GM12878 (cell line): Measurements from ENCODE around the gene MRTFB. TPM values are rescaled to one million over a fixed set of nuclear protein-coding genes. Genes with fewer than 3 reads are reported as not detected.

Experiments
- ATAC-seq: fragments of 200-7000 bp; cut with Tn5 transposase; 3 replicates; pipeline ENCODE4 v1.9.1; 2020; ENCODE audit warnings: mild to moderate bottlenecking, moderate library complexity
- BruUV-seq: library from RNA; stranded (reverse); fragments of 400-500 nt; replicated peaks from 2 replicates; lab custom pipeline; 2021; lab: Mats Ljungman, UMichigan
- CTCF ChIA-PET: fragments of 300-600 bp; sonication (Branson Sonifier 250); formaldehyde crosslinking; extraction: SDS; loops from one replicate; lab custom pipeline; 2021; ENCODE audit warnings: inconsistent platforms; lab: Yijun Ruan, JAX
- POLR2A ChIA-PET: fragments of 350-600 bp; formaldehyde crosslinking; extraction: SDS; loops from one replicate; lab custom pipeline; 2021; ENCODE audit warnings: inconsistent platforms; lab: Charles Lee
- RAD21 ChIA-PET: fragments of 300-600 bp; sonication (Branson Sonifier 250); formaldehyde crosslinking; loops from one replicate; lab custom pipeline; 2023; ENCODE audit warnings: antibody characterized with exemption; ENCODE audit not compliant: unreplicated experiment; lab: Charles Lee
- SMC1A ChIA-PET: fragments of 300-600 bp; sonication (Branson Sonifier 250); formaldehyde crosslinking; loops from one replicate; lab custom pipeline; 2023; ENCODE audit not compliant: unreplicated experiment, uncharacterized antibody; lab: Charles Lee
- DNase-seq: peaks from one replicate; pipeline ENCODE4 v3.0.0-alpha.2; 2011; ENCODE audit warnings: low read depth, low spot score
- FAIRE-seq: peaks from 3 replicates; lab custom pipeline; 2011; peaks lifted over from hg19 to GRCh38; lab: Jason Lieb, UNC
- H2AFZ ChIP-seq: 2 replicates; pipeline ENCODE4 v1.6.0; 2011; ENCODE audit warnings: low read depth, low read length, control low read depth; ENCODE audit not compliant: control insufficient read depth
- H3K27ac ChIP-seq: 2 replicates; pipeline ENCODE4 v1.5.1; 2011; ENCODE audit warnings: control low read depth; ENCODE audit not compliant: control insufficient read depth, insufficient read depth
- H3K27me3 ChIP-seq, 2 experiments: replicated peaks in 1 of 2; 2 replicates each; pipeline versions ENCODE4 v1.6.0 to v1.6.1; 2011; ENCODE audit warnings: low read length in 1 of 2; ENCODE audit not compliant: control insufficient read depth in 2 of 2, insufficient read depth in 2 of 2
- H3K36me3 ChIP-seq, 2 experiments: 2 replicates each; pipeline ENCODE4 v1.5.1; 2011; ENCODE audit warnings: low read length in 1 of 2; ENCODE audit not compliant: control insufficient read depth in 2 of 2, insufficient read depth in 2 of 2
- H3K4me1 ChIP-seq: 2 replicates; pipeline ENCODE4 v1.6.1; 2011; ENCODE audit warnings: mild to moderate bottlenecking, low read length, moderate library complexity, mixed read lengths; ENCODE audit not compliant: control insufficient read depth, insufficient read depth
- H3K4me2 ChIP-seq: 2 replicates; pipeline ENCODE4 v1.6.0; 2011; ENCODE audit warnings: control low read depth; ENCODE audit not compliant: control insufficient read depth, insufficient read depth
- H3K4me3 ChIP-seq: fragments of 200-600 bp; sonication (generic); 2 replicates; pipeline ENCODE4 v1.5.1; 2016
- H3K79me2 ChIP-seq: 2 replicates; pipeline ENCODE4 v1.6.0; 2011; ENCODE audit warnings: low read length; ENCODE audit not compliant: control insufficient read depth, insufficient read depth
- H3K9ac ChIP-seq: 2 replicates; pipeline ENCODE4 v1.8.0; 2011; ENCODE audit warnings: low read length, control low read depth, mixed read lengths; ENCODE audit not compliant: control insufficient read depth, insufficient read depth
- H3K9me3 ChIP-seq: replicated peaks from 3 replicates; pipeline ENCODE4 v1.5.1; 2011; ENCODE audit warnings: mild to moderate bottlenecking, low read length; ENCODE audit not compliant: control insufficient read depth, insufficient read depth
- H4K20me1 ChIP-seq: 2 replicates; pipeline ENCODE4 v1.6.0; 2011; ENCODE audit not compliant: control insufficient read depth, insufficient read depth
- BACH1 ChIP-seq: fragments of 450-650 bp; IDR thresholded peaks from 2 replicates; pipeline ENCODE4 v1.6.1; 2017; ENCODE audit warnings: mild to moderate bottlenecking, borderline replicate concordance
- BCL11A ChIP-seq: IDR thresholded peaks from 2 replicates; pipeline ENCODE4 v1.6.1; 2011; ENCODE audit warnings: low read depth, low read length
- MEF2B ChIP-seq: fragments of 450-650 bp; IDR thresholded peaks from 2 replicates; pipeline ENCODE4 v1.6.1; 2018; ENCODE audit warnings: mild to moderate bottlenecking, moderate library complexity; ENCODE audit not compliant: partially characterized antibody, poor library complexity, severe bottlenecking
- MTA2 ChIP-seq: fragments of 450-650 bp; IDR thresholded peaks from 2 replicates; pipeline ENCODE4 v1.6.1; 2016; ENCODE audit warnings: low read depth, mild to moderate bottlenecking, moderate library complexity
- MYC ChIP-seq: IDR thresholded peaks from 2 replicates; pipeline ENCODE4 v1.6.1; 2011; ENCODE audit warnings: mild to moderate bottlenecking, low read length, moderate library complexity, inconsistent platforms; ENCODE audit not compliant: insufficient read depth, insufficient replicate concordance, insufficient read length, severe bottlenecking
- NFXL1 ChIP-seq: fragments of 450-650 bp; IDR thresholded peaks from 2 replicates; pipeline ENCODE4 v1.6.1; 2017; ENCODE audit warnings: antibody characterized with exemption, mild to moderate bottlenecking, borderline replicate concordance
- NFYA ChIP-seq: IDR thresholded peaks from 2 replicates; pipeline ENCODE4 v1.6.1; 2011; ENCODE audit warnings: low read depth, mild to moderate bottlenecking, low read length, improper control_type of control experiment, borderline replicate concordance
- NR2F1 ChIP-seq: fragments of 450-650 bp; conservative IDR thresholded peaks from 2 replicates; pipeline ENCODE4 v1.6.1; 2017; ENCODE audit warnings: mild to moderate bottlenecking
- RAD21 ChIP-seq: IDR thresholded peaks from 2 replicates; pipeline ENCODE4 v1.6.1; 2011; ENCODE audit warnings: mild to moderate bottlenecking, low read depth, low read length, moderate library complexity; ENCODE audit not compliant: insufficient read depth
- REST ChIP-seq: IDR thresholded peaks from 2 replicates; pipeline ENCODE4 v1.6.1; 2012; ENCODE audit warnings: mild to moderate bottlenecking, low read depth, low read length
- TCF12 ChIP-seq: IDR thresholded peaks from 2 replicates; pipeline ENCODE4 v1.6.1; 2011; ENCODE audit warnings: low read depth, mild to moderate bottlenecking, low read length
- WGBS: methylation state at CpG from one replicate; pipeline ENCODE4 v1.1.6; 2016; ENCODE audit warnings: low lambda C conversion rate; ENCODE audit not compliant: insufficient replicate concordance, insufficient coverage; ENCODE audit errors: missing lambda C conversion rate; 5-methylcytosine and 5-hydroxymethylcytosine counted together
- in situ Hi-C: fragments of 300-500 bp; cut with MboI; formaldehyde crosslinking; loops from 9 replicates; pipeline ENCODE4 v1.14.3; 2018; ENCODE audit warnings: mixed read lengths
- intact Hi-C: fragments of 100-400 bp; cut with micrococcal nuclease; formaldehyde crosslinking; loops from one replicate; pipeline ENCODE4 v1.14.2; 2022; ENCODE audit not compliant: unreplicated experiment
- polyA plus RNA-seq, 11 experiments: library from polyadenylated mRNA; depleted of rRNA in 4 of 11; unstranded in 6 of 11; stranded (reverse) in 5 of 11; fragments of >200 nt; fragmentation: Nextera tagmentation in 4 of 11; fragmentation: Illumina TruSeq in 1 of 11; extraction: Ambion mirVana in 4 of 11; extraction: Trizol in 1 of 11; gene quantifications; 1 replicate in 1 of 11; 2 replicates in 10 of 11; pipeline versions ENCODE4 v1.2.1 to v1.2.3, GENCODE V29; 2011 to 2016; ENCODE audit warnings: inconsistent platforms in 2 of 11, missing spikeins in 2 of 11, low read depth in 1 of 11
- total RNA-seq, 4 experiments: library from RNA; depleted of rRNA in 3 of 4; stranded (reverse); fragments of >200 nt in 3 of 4; fragmentation: Illumina TruSeq in 1 of 4; extraction: Trizol in 1 of 4; gene quantifications; 2 replicates each; pipeline versions ENCODE4 v1.2.1 to v1.2.3, GENCODE V29; 2013 to 2021

Gene MRTFB
- total and polyA plus RNA-seq, 10 of the 15 experiments (the other 5 are each of a cell fraction or from before 2014, with no cell fraction given) = 2.1 to 14.3 (median 8.0) TPM

GRCh38 chr16:14296663-14297062, 225.5 kb downstream of the MRTFB start:
- no TSS peak for BruUV-seq
- POLR2A ChIA-PET = interaction anchor here (0.6 kb wide), 1 partner anchor 224 kb away, joined by 3 read pairs; no protein-coding TSS in a partner anchor
- DNase-seq = no peak
- FAIRE-seq = no peak
- no peak for TF ChIP-seq BACH1
- TF ChIP-seq BCL11A = no peak
- no peak for TF ChIP-seq TCF12
- no peak for TF ChIP-seq REST
- TF ChIP-seq MYC = no peak
- no peak for TF ChIP-seq MTA2
- TF ChIP-seq MEF2B = no peak
- TF ChIP-seq NFYA = no peak
- TF ChIP-seq NFXL1 = no peak
- TF ChIP-seq RAD21 = no peak
- TF ChIP-seq NR2F1 = no peak
- no peak overlapping the region for H3K9ac ChIP-seq
- H3K27ac ChIP-seq = no peak overlapping the region
- no peak for ATAC-seq
- no peaks in the 10 kb centered on the region for H3K27me3 ChIP-seq
- 49% methylated on average over 3 of the region's 3 CpGs for WGBS
- H4K20me1 ChIP-seq = no peaks in the 10 kb centered on the region
- H3K36me3 ChIP-seq = no peaks in the 10 kb centered on the region
- intact Hi-C loops (no loop called here), in situ Hi-C loops (no loop called here)
- CTCF ChIA-PET = interaction anchor here (1.3 to 2.2 kb wide), 3 partner anchors 11 to 234 kb away, joined by 3 to 7 read pairs (median 3); no protein-coding TSS in a partner anchor
- no peak overlapping the region for H3K4me2 ChIP-seq
- peaks cover 3% of the 10 kb centered on the region for H3K79me2 ChIP-seq
- no peak overlapping the region for H3K4me3 ChIP-seq
- peaks cover 5% of the 10 kb centered on the region for H3K4me1 ChIP-seq
- RAD21 ChIA-PET = interaction anchor here (0.6 to 3.0 kb wide), 3 partner anchors 10 to 567 kb away, joined by 4 to 14 read pairs (median 5); no protein-coding TSS in a partner anchor
- H3K9me3 ChIP-seq = no peaks in the 10 kb centered on the region
- no peak overlapping the region for H2AFZ ChIP-seq
- SMC1A ChIA-PET = interaction anchor here (0.7 to 1.6 kb wide), 2 partner anchors 10 to 231 kb away, joined by 3 to 4 read pairs; no protein-coding TSS in a partner anchor
